GM12865 (cell line): ENCODE measurements around the gene TULP3.

Experiments used
- DNase-seq: peaks from one replicate; pipeline ENCODE4 v3.0.0; 2010; ENCODE audit warnings: low read depth
- H3K4me3 ChIP-seq: 2 replicates; pipeline ENCODE4 v1.5.1; 2011; ENCODE audit warnings: mild to moderate bottlenecking, low read depth, low read length, control low read depth
- TF ChIP-seq, protein P1 (sequence below): IDR thresholded peaks from 2 replicates; pipeline ENCODE4 v1.5.1; 2011; ENCODE audit warnings: low read length, control low read depth, low read depth, inconsistent platforms; ENCODE audit not compliant: insufficient read depth; ENCODE audit errors: missing control alignments

TULP3 gene

DNA sequence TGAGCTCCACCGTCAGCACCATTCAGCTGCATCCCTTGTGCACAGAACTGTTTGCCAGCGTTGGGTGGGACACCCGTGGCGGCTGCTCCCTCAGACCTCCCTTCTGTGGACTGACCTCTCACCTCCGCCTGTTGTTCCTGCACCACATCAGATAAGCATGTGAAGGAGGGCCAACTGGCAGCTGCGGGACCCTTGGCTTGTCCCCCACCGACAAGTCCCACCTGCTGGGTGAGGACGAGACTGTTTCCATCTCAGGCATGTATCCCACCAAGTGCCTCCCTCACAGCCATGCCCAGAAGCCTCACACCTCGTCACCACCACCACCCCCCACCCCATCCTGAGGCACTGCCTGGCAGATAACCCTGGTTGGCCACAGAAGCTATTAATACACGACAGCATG lies 49.9 kb downstream of the TULP3 start:
- TF ChIP-seq, protein P1, sequence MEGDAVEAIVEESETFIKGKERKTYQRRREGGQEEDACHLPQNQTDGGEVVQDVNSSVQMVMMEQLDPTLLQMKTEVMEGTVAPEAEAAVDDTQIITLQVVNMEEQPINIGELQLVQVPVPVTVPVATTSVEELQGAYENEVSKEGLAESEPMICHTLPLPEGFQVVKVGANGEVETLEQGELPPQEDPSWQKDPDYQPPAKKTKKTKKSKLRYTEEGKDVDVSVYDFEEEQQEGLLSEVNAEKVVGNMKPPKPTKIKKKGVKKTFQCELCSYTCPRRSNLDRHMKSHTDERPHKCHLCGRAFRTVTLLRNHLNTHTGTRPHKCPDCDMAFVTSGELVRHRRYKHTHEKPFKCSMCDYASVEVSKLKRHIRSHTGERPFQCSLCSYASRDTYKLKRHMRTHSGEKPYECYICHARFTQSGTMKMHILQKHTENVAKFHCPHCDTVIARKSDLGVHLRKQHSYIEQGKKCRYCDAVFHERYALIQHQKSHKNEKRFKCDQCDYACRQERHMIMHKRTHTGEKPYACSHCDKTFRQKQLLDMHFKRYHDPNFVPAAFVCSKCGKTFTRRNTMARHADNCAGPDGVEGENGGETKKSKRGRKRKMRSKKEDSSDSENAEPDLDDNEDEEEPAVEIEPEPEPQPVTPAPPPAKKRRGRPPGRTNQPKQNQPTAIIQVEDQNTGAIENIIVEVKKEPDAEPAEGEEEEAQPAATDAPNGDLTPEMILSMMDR, result no peak
- H3K4me3 ChIP-seq, result no peak overlapping the region
- DNase-seq, result no peak

DNA sequence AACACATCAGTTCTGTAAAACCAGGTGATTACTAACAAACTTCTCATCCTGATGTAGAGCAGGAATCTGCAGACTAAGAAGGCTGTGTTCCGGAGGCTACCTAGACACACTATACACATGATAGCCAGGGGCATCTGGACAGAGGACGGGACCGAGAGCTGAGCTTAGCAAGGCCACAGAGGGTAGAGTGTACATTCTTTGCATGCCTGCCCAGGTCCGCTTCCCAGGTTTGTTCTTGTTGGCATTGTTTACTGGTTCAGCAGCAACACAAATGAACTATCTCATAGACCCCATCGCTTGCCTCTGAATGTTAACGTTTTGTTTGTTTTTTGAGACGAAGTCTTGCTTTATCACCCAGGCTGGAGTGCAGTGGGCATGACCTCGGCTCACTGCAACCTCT lies 50.8 kb downstream of the TULP3 start:
- no peak overlapping the region for H3K4me3 ChIP-seq
- DNase-seq, result no peak
- TF ChIP-seq, protein P1, result no peak

DNA sequence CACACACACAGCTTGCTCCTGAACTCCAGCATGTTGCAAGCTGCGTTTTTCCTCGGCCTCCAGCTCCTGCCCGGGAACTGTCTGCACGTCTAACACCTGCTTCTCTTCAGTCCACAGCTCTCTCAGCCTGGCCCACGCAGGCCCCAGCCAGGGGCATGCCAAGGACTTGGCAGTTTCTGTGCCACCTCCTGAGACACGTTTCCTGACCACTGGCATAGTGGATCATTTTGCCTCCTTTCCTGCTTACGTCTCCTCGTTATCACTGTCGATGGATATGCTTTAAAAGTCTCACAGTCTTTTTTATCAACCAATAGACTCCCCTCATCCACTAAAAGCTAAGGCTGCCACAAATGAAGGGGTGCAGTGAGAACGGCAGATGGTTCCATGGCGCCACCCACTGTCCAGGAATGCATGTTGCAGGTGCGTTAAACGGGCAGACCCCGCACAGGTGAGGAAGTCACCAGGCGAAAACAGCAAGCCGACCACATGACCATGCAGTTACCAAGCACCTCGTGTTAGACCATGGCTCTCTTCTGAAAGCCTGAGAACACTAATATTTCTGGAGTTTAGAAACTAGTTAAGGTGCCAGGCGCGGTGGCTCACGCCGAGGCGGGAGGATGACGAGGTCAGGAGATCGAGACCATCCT lies 53.8 kb downstream of the TULP3 start:
- TF ChIP-seq, protein P1, result peak; percentile 79
- no peak overlapping the region for H3K4me3 ChIP-seq
- DNase-seq, result peak; percentile 64

DNA sequence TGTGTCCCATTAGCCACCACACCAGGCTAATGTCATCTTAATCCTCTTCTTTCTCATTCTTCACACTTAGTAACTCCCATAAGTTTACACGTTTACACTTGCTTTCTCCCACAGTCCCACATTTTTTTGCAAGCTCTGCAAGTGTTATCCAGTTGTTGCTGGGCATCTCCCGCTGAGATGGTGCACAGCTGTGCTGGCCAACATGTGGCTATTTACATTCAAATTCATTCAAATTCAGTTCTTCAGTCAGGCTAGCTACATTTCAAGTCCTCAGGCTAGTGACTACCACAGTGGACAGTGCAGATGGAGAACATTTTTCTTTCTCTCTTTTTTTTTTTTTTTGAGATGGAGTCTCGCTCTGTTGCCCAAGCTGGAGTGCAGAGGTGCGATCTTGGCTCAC lies 58.7 kb downstream of the TULP3 start:
- no peak for DNase-seq
- TF ChIP-seq, protein P1, result no peak
- H3K4me3 ChIP-seq, result no peak overlapping the region

GRCh38 chr12:2955888-2956287 lies 65.2 kb downstream of the TULP3 start:
- TF ChIP-seq, protein P1, result no peak
- no peak for DNase-seq

DNA sequence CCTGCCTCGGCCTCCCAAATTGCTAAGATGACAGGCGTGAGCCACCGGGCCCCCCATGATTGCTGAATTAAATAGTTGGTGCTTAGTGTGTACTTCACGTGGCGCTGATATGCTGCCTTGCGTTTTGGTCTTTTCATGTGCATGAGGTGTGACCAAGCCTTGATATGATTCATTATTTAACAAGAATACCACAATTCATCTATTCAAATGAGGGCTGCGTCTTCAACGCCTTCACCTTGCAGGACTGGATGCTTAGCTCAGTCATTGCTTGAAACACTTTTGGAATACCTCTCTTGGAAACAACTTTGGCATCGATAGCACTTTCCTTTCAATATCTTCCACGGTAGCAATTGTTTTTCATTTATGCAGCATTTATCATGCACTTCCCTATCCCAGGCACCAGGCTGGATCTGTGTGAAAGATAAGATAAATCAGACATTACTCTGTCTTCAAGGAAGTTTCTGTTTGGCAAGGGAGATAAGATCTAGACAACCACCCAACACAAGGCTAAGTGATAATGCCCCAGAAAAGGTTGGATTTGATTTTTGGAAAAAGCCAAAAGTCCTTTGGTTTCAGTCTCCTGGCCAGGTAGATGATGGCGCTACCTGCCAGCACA lies 67.2 kb downstream of the TULP3 start:
- H3K4me3 ChIP-seq, result peak overlapping the region; percentile 51
- DNase-seq, result no peak
- TF ChIP-seq, protein P1, result no peak

More at GRCh38 chr12:2955888-2956287, 65.2 kb downstream of the TULP3 start:
- H3K4me3 ChIP-seq, result no peak overlapping the region
